K562 (cell line): ENCODE measurements around the gene RSBN1L. TPM values are rescaled to one million over a fixed set of nuclear protein-coding genes. Genes with fewer than 3 reads are reported as not detected.
A peak's percentile ranks its signal among the peaks of the same experiment; 100 is the strongest.

Source experiments
- CCNT2 ChIP-seq: IDR thresholded peaks from 2 replicates; pipeline ENCODE4 v1.6.1; 2011; ENCODE audit warnings: borderline replicate concordance, low read depth, mild to moderate bottlenecking, moderate library complexity, mixed read lengths, low read length; ENCODE audit not compliant: insufficient read length; ENCODE audit errors: extremely low read depth
- MTA2 ChIP-seq: fragments of 450-650 bp; IDR thresholded peaks from 2 replicates; pipeline ENCODE4 v1.6.1; 2016; ENCODE audit warnings: low read depth
- NR2F6 ChIP-seq: fragments of 450-650 bp; formaldehyde crosslinking; IDR thresholded peaks from 2 replicates; pipeline ENCODE4 v1.4.0; 2020; ENCODE audit warnings: mild to moderate bottlenecking
- RBM14 ChIP-seq: fragments of 200-400 bp; formaldehyde crosslinking; IDR thresholded peaks from 2 replicates; pipeline ENCODE4 v1.6.1; 2018; ENCODE audit warnings: low read depth, mild to moderate bottlenecking, low read length, moderate library complexity, borderline replicate concordance; ENCODE audit not compliant: insufficient read depth
- TAF9B ChIP-seq: fragments of 450-650 bp; IDR thresholded peaks from 2 replicates; pipeline ENCODE4 v1.6.1; 2018; ENCODE audit warnings: mild to moderate bottlenecking; ENCODE audit not compliant: partially characterized antibody
- ZEB2 ChIP-seq: fragments of 450-650 bp; IDR thresholded peaks from 2 replicates; pipeline ENCODE4 v1.6.1; 2016
- ZNF224 ChIP-seq: sonication (generic); formaldehyde crosslinking; IDR thresholded peaks from 2 replicates; pipeline ENCODE4 v1.8.0; 2022; ENCODE audit warnings: mild to moderate bottlenecking, missing genetic modification reagents
- ZNF23 ChIP-seq: fragments of 250-450 bp; sonication (Bioruptor Pico); IDR thresholded peaks from 2 replicates; pipeline ENCODE4 v1.4.0; 2020; ENCODE audit warnings: mild to moderate bottlenecking
- polyA plus RNA-seq, 8 experiments: library from polyadenylated mRNA; depleted of rRNA in 4 of 8; stranded (reverse) in 5 of 8; unstranded in 3 of 8; fragments of >200 nt; fragmentation: Nextera tagmentation in 2 of 8; fragmentation: Illumina TruSeq in 1 of 8; extraction: Ambion mirVana in 2 of 8; extraction: Trizol in 1 of 8; gene quantifications; 2 replicates each; pipeline versions ENCODE4 v1.2.1 to v1.2.3, GENCODE V29; 2011 to 2014; ENCODE audit warnings: inconsistent platforms in 1 of 8, missing spikeins in 1 of 8
- total RNA-seq, 7 experiments: library from RNA; depleted of rRNA in 6 of 7; stranded (reverse); fragments of >200 nt in 6 of 7; fragmentation: Illumina TruSeq in 2 of 7; extraction: Trizol in 2 of 7; gene quantifications; 2 replicates each; pipeline versions ENCODE4 v1.2.1 to v1.2.3, GENCODE V29; 2011 to 2021; ENCODE audit warnings: low replicate concordance in 1 of 7
- TF ChIP-seq, protein P1 (sequence below): sonication (generic); formaldehyde crosslinking; IDR thresholded peaks from 2 replicates; pipeline ENCODE4 v1.8.0; 2022; ENCODE audit warnings: missing genetic modification reagents, mild to moderate bottlenecking, moderate library complexity, borderline replicate concordance
- TF ChIP-seq, protein P2 (sequence below): fragments of 450-650 bp; formaldehyde crosslinking; IDR thresholded peaks from 2 replicates; pipeline ENCODE4 v1.4.0; 2020; ENCODE audit warnings: mild to moderate bottlenecking, moderate library complexity
- TF ChIP-seq, protein P3 (sequence below): sonication (generic); formaldehyde crosslinking; IDR thresholded peaks from 2 replicates; pipeline ENCODE4 v1.8.1; 2023; ENCODE audit warnings: mild to moderate bottlenecking, missing genetic modification reagents
- TF ChIP-seq, protein P4 (sequence below), 3 experiments: fragments of 200-800 bp in 1 of 3; sonication (Bioruptor generic) in 1 of 3; sonication (generic) in 1 of 3; formaldehyde crosslinking in 1 of 3; IDR thresholded peaks; 2 replicates each; pipeline versions ENCODE4 v1.6.1 to v1.8.0; 2016 to 2022; ENCODE audit warnings: mild to moderate bottlenecking in 2 of 3, missing compliant biosample characterization in 2 of 3, missing genetic modification characterization in 2 of 3, missing genetic modification reagents in 1 of 3
- TF ChIP-seq, protein P5 (sequence below), 2 experiments: fragments of 450-650 bp; formaldehyde crosslinking in 1 of 2; IDR thresholded peaks; 2 replicates each; pipeline versions ENCODE4 v1.4.0 to v1.6.1; 2014 to 2020; ENCODE audit warnings: mild to moderate bottlenecking in 2 of 2, borderline replicate concordance in 1 of 2, low read depth in 1 of 2

RSBN1L gene
- total and polyA plus RNA-seq, 9 of the 15 experiments (the other 6 are each of a cell fraction or from before 2014, with no cell fraction given), result 6.2 to 35.2 (median 20.1) TPM

DNA sequence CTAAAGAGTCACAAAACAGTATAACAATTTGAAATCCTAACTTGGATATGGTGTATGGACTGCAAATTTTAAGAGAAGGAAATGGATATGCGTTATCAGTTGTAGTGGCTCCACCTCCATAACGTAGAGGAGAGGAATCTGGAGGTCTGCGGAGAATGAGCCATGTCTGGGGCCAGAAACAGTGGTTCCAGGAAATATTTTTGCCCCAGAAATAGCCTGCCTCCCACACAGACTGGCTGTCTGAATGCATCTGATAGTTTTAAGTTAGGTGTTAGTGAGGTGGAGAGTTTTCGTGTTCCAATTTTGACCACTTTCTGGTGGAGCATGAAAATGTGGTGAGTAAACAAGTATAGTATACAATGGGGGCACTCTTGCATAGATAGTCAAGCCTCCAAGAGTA is 103.9 kb downstream of the RSBN1L start (continued):
- TF ChIP-seq, protein P1, sequence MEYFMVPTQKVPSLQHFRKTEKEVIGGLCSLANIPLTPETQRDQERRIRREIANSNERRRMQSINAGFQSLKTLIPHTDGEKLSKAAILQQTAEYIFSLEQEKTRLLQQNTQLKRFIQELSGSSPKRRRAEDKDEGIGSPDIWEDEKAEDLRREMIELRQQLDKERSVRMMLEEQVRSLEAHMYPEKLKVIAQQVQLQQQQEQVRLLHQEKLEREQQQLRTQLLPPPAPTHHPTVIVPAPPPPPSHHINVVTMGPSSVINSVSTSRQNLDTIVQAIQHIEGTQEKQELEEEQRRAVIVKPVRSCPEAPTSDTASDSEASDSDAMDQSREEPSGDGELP (CRISPR knock-in tag), result no peak
- TF ChIP-seq, protein P2, sequence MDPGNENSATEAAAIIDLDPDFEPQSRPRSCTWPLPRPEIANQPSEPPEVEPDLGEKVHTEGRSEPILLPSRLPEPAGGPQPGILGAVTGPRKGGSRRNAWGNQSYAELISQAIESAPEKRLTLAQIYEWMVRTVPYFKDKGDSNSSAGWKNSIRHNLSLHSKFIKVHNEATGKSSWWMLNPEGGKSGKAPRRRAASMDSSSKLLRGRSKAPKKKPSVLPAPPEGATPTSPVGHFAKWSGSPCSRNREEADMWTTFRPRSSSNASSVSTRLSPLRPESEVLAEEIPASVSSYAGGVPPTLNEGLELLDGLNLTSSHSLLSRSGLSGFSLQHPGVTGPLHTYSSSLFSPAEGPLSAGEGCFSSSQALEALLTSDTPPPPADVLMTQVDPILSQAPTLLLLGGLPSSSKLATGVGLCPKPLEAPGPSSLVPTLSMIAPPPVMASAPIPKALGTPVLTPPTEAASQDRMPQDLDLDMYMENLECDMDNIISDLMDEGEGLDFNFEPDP (CRISPR knock-in tag), result no peak
- TF ChIP-seq, protein P3, sequence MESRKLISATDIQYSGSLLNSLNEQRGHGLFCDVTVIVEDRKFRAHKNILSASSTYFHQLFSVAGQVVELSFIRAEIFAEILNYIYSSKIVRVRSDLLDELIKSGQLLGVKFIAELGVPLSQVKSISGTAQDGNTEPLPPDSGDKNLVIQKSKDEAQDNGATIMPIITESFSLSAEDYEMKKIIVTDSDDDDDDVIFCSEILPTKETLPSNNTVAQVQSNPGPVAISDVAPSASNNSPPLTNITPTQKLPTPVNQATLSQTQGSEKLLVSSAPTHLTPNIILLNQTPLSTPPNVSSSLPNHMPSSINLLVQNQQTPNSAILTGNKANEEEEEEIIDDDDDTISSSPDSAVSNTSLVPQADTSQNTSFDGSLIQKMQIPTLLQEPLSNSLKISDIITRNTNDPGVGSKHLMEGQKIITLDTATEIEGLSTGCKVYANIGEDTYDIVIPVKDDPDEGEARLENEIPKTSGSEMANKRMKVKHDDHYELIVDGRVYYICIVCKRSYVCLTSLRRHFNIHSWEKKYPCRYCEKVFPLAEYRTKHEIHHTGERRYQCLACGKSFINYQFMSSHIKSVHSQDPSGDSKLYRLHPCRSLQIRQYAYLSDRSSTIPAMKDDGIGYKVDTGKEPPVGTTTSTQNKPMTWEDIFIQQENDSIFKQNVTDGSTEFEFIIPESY, result no peak
- TF ChIP-seq ZNF224 (no peak), TAF9B (peak; percentile 28), ZEB2 (no peak), CCNT2 (no peak), MTA2 (peak; percentile 51; the same call in 1 of the 2 replicates), RBM14 (no peak), ZNF23 (CRISPR knock-in tag) (no peak), NR2F6 (CRISPR knock-in tag) (no peak)
- TF ChIP-seq, protein P4, sequence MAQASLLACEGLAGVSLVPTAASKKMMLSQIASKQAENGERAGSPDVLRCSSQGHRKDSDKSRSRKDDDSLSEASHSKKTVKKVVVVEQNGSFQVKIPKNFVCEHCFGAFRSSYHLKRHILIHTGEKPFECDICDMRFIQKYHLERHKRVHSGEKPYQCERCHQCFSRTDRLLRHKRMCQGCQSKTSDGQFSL (CRISPR knock-in tag; IDR thresholded peaks at IDR 0.05), result no peak
- TF ChIP-seq, protein P4 (tag; IDR thresholded peaks at IDR 0.05), result no peak
- TF ChIP-seq, protein P5, sequence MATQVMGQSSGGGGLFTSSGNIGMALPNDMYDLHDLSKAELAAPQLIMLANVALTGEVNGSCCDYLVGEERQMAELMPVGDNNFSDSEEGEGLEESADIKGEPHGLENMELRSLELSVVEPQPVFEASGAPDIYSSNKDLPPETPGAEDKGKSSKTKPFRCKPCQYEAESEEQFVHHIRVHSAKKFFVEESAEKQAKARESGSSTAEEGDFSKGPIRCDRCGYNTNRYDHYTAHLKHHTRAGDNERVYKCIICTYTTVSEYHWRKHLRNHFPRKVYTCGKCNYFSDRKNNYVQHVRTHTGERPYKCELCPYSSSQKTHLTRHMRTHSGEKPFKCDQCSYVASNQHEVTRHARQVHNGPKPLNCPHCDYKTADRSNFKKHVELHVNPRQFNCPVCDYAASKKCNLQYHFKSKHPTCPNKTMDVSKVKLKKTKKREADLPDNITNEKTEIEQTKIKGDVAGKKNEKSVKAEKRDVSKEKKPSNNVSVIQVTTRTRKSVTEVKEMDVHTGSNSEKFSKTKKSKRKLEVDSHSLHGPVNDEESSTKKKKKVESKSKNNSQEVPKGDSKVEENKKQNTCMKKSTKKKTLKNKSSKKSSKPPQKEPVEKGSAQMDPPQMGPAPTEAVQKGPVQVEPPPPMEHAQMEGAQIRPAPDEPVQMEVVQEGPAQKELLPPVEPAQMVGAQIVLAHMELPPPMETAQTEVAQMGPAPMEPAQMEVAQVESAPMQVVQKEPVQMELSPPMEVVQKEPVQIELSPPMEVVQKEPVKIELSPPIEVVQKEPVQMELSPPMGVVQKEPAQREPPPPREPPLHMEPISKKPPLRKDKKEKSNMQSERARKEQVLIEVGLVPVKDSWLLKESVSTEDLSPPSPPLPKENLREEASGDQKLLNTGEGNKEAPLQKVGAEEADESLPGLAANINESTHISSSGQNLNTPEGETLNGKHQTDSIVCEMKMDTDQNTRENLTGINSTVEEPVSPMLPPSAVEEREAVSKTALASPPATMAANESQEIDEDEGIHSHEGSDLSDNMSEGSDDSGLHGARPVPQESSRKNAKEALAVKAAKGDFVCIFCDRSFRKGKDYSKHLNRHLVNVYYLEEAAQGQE (IDR thresholded peaks at IDR 0.05; ENCODE audit: borderline replicate concordance), result 0 out of 2 replicates have a peak, but pooled peaks have one; percentile 2
- TF ChIP-seq, protein P5 (CRISPR knock-in tag; IDR thresholded peaks at IDR 0.05; ENCODE audit: low read depth), result no peak
